Cardiac muscle cell (in vitro differentiated cells and primary cell): Measurements from ENCODE around the gene BAZ1A. TPM values are rescaled to one million over a fixed set of nuclear protein-coding genes. Genes with fewer than 3 reads are reported as not detected.

Experiments used
- DNase-seq, 2 donors: peaks; one replicate each; pipeline versions ENCODE4 v3.0.0 to v3.0.0-alpha.2; 2010 to 2017; ENCODE audit warnings: low read depth in 1 of 2, low spot score in 1 of 2
- H3K27ac ChIP-seq: fragments of 200-600 bp; sonication (generic); 2 replicates; pipeline ENCODE4 v1.5.1; 2016
- H3K27me3 ChIP-seq: fragments of 200-600 bp; sonication (generic); 2 replicates; pipeline ENCODE4 v1.6.0; 2016; ENCODE audit warnings: control low read depth
- H3K36me3 ChIP-seq: fragments of 200-600 bp; sonication (generic); 2 replicates; pipeline ENCODE4 v1.5.1; 2016; ENCODE audit warnings: control low read depth
- H3K4me1 ChIP-seq: fragments of 200-600 bp; sonication (generic); 2 replicates; pipeline ENCODE4 v1.8.1; 2017; ENCODE audit warnings: low read depth, mild to moderate bottlenecking, mixed run types
- H3K4me3 ChIP-seq: fragments of 200-600 bp; sonication (generic); 2 replicates; pipeline ENCODE4 v1.5.1; 2016; ENCODE audit warnings: mild to moderate bottlenecking
- H3K9me3 ChIP-seq: fragments of 200-600 bp; sonication (generic); 2 replicates; pipeline ENCODE4 v1.5.1; 2017; ENCODE audit warnings: low read depth, mild to moderate bottlenecking, control low read depth
- CTCF ChIP-seq: IDR thresholded peaks from 2 replicates; pipeline ENCODE4 v1.5.1; 2012; ENCODE audit warnings: low read depth, mild to moderate bottlenecking, low read length
- polyA plus RNA-seq: library from polyadenylated mRNA; unstranded; fragments of >200 nt; fragmentation: Nextera tagmentation; extraction: Ambion mirVana; gene quantifications from 2 replicates; pipeline ENCODE4 v1.2.1, GENCODE V29; 2016
- total RNA-seq: library from RNA; depleted of rRNA; stranded (reverse); fragments of >200 nt; gene quantifications from 2 replicates; pipeline ENCODE4 v1.2.3, GENCODE V29; 2016

The BAZ1A gene
- total and polyA plus RNA-seq, 2 experiments from 2014 or later = 7.2 to 11.1 TPM

GRCh38 chr14:34733245-34733644 is 141.9 kb downstream of the BAZ1A start:
- Histone ChIP-seq H3K4me3 (no peak overlapping the region), H3K27me3 (no peaks in the 10 kb centered on the region), H3K36me3 (no peaks in the 10 kb centered on the region), H3K4me1 (no peaks in the 10 kb centered on the region), H3K9me3 (no peaks in the 10 kb centered on the region), H3K27ac (no peak overlapping the region)
- DNase-seq = peak in 1 of 2 donors; percentile 10
- no peak for TF ChIP-seq CTCF

GRCh38 chr14:34732802-34733201 is 142.4 kb downstream of the BAZ1A start:
- no peak overlapping the region for H3K4me3 ChIP-seq
- TF ChIP-seq CTCF = no peak
- no peaks in the 10 kb centered on the region for H3K4me1 ChIP-seq
- no peaks in the 10 kb centered on the region for H3K9me3 ChIP-seq
- no peaks in the 10 kb centered on the region for H3K27me3 ChIP-seq
- no peak overlapping the region for H3K27ac ChIP-seq
- no peak for DNase-seq
- H3K36me3 ChIP-seq = no peaks in the 10 kb centered on the region

- no peaks in the 10 kb centered on the region for H3K9me3 ChIP-seq
- no peaks in the 10 kb centered on the region for H3K36me3 ChIP-seq
- no peaks in the 10 kb centered on the region for H3K27me3 ChIP-seq
- DNase-seq = no peak
- no peak overlapping the region for H3K27ac ChIP-seq
- no peak for TF ChIP-seq CTCF
- H3K4me1 ChIP-seq = no peaks in the 10 kb centered on the region
- no peak overlapping the region for H3K4me3 ChIP-seq
These were observed 151.3 kb downstream of the BAZ1A start for GRCh38 chr14:34723867-34724266.

- H3K4me1 ChIP-seq = no peaks in the 10 kb centered on the region
- no peaks in the 10 kb centered on the region for H3K27me3 ChIP-seq
- peak; percentile 77 for TF ChIP-seq CTCF
- no peaks in the 10 kb centered on the region for H3K9me3 ChIP-seq
- no peak overlapping the region for H3K4me3 ChIP-seq
- H3K36me3 ChIP-seq = no peaks in the 10 kb centered on the region
- no peak overlapping the region for H3K27ac ChIP-seq
- peak; percentile 52 to 73 for DNase-seq
These were observed 152.2 kb downstream of the BAZ1A start for GRCh38 chr14:34722723-34723545.

- no peaks in the 10 kb centered on the region for H3K9me3 ChIP-seq
- H3K4me3 ChIP-seq = no peak overlapping the region
- no peaks in the 10 kb centered on the region for H3K4me1 ChIP-seq
- no peaks in the 10 kb centered on the region for H3K36me3 ChIP-seq
- H3K27ac ChIP-seq = no peak overlapping the region
- DNase-seq = no peak
- no peak for TF ChIP-seq CTCF
- no peaks in the 10 kb centered on the region for H3K27me3 ChIP-seq
These were observed 154.0 kb downstream of the BAZ1A start for GRCh38 chr14:34721129-34721528.
